ENCODE measurements around the gene GRAMD1B. TPM values are rescaled to one million over a fixed set of nuclear protein-coding genes. Genes with fewer than 3 reads are reported as not detected.

Gene GRAMD1B
- total RNA-seq, 1 experiment from 2014 or later, result 5.8 TPM

DNA sequence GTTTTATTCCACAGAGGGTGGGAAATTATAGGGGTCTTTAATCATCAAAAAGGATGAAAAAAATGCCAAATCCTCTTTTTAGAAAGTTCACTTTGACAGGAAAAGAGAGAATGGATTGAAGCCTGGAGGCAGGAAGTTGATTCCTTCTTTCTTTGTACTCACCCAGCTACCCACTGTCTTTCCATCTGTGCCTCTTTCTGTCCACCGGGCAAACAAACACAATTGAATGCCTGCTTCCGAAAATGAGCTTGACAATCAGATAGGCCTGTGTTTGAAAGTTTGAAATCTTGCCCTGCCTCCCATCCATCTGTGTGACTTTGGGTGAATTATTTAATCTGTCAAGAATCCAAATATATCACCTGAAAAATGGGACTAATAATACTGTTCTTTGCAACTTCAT lies 143.2 kb downstream of the GRAMD1B start:
- H2AFZ ChIP-seq, result no peak overlapping the region
- BruUV-seq (replicated peaks), result no TSS peak
- H3K27ac ChIP-seq, result no peak overlapping the region
- no peak overlapping the region for H3K4me2 ChIP-seq
- CTCF ChIA-PET, result interaction anchor here (0.7 to 1.1 kb wide), 3 partner anchors 91 to 500 kb away, joined by 3 to 11 read pairs (median 5); no protein-coding TSS in a partner anchor
- H3K4me3 ChIP-seq, result no peak overlapping the region
- DNase-seq, result no peak
- no peaks in the 10 kb centered on the region for H3K79me2 ChIP-seq (ENCODE audit: low read depth)
- POLR2A ChIA-PET (ENCODE audit: unreplicated experiment), result no interaction called here
- 0 out of 2 replicates have a peak, but pooled peaks cover 4% of the 10 kb centered on the region for H4K20me1 ChIP-seq (ENCODE audit: insufficient read depth)
- no peaks in the 10 kb centered on the region for H3K36me3 ChIP-seq (ENCODE audit: low read depth)
- H3F3A ChIP-seq (ENCODE audit: insufficient read depth, low read depth), result no peaks in the 10 kb centered on the region
- no peaks in the 10 kb centered on the region for H3K4me1 ChIP-seq (replicated peaks; ENCODE audit: insufficient read depth)
- TF ChIP-seq, protein P1, sequence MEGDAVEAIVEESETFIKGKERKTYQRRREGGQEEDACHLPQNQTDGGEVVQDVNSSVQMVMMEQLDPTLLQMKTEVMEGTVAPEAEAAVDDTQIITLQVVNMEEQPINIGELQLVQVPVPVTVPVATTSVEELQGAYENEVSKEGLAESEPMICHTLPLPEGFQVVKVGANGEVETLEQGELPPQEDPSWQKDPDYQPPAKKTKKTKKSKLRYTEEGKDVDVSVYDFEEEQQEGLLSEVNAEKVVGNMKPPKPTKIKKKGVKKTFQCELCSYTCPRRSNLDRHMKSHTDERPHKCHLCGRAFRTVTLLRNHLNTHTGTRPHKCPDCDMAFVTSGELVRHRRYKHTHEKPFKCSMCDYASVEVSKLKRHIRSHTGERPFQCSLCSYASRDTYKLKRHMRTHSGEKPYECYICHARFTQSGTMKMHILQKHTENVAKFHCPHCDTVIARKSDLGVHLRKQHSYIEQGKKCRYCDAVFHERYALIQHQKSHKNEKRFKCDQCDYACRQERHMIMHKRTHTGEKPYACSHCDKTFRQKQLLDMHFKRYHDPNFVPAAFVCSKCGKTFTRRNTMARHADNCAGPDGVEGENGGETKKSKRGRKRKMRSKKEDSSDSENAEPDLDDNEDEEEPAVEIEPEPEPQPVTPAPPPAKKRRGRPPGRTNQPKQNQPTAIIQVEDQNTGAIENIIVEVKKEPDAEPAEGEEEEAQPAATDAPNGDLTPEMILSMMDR (conservative IDR thresholded peaks at IDR 0.05), result no peak
- TF ChIP-seq EZH2 (IDR thresholded peaks at IDR 0.05; ENCODE audit: low read depth), result no peak
- intact Hi-C loops (cut with micrococcal nuclease; ENCODE audit: unreplicated experiment), result loop anchor here (10.0 kb wide), 1 partner anchor 268 kb away; no protein-coding TSS in a partner anchor
- H3K27me3 ChIP-seq (ENCODE audit: insufficient read depth, low read depth), result no peaks in the 10 kb centered on the region
- no peaks in the 10 kb centered on the region for H3K9me2 ChIP-seq (ENCODE audit: insufficient read depth)
- H3K9me3 ChIP-seq (ENCODE audit: insufficient read depth, low read depth), result no peaks in the 10 kb centered on the region

DNA sequence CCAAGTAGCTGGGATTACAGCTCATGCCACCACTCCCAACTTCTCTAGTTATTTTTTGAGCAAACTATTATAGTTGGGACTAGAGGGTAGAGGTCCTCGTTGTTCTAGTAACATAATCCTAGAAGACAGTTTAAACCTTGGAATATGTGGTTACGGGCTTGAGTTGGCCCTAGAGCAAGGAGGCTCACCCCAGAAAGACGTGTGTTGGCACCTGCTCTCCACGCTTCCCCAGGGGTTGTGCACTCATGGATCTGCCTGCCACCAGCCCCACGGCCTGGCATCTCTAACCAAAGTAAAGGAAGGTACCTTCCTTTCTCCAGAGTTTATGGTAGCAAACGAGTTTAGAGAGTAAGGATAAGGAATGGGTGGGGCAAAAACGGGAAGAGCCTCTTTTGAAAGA lies 145.4 kb downstream of the GRAMD1B start:
- H3K9me2 ChIP-seq (ENCODE audit: insufficient read depth), result no peaks in the 10 kb centered on the region
- BruUV-seq (replicated peaks), result no TSS peak
- ChIA-PET POLR2A (ENCODE audit: unreplicated experiment) (no interaction called here), CTCF (no interaction called here)
- DNase-seq, result no peak
- H3K4me3 ChIP-seq, result no peak overlapping the region
- H3F3A ChIP-seq (ENCODE audit: insufficient read depth, low read depth), result no peaks in the 10 kb centered on the region
- H3K36me3 ChIP-seq (ENCODE audit: low read depth), result no peaks in the 10 kb centered on the region
- H3K27me3 ChIP-seq (ENCODE audit: insufficient read depth, low read depth), result no peaks in the 10 kb centered on the region
- 0 out of 2 replicates have a peak, but pooled peaks cover 10% of the 10 kb centered on the region for H4K20me1 ChIP-seq (ENCODE audit: insufficient read depth)
- H3K4me2 ChIP-seq, result no peak overlapping the region
- H3K9me3 ChIP-seq (ENCODE audit: insufficient read depth, low read depth), result no peaks in the 10 kb centered on the region
- no peaks in the 10 kb centered on the region for H3K79me2 ChIP-seq (ENCODE audit: low read depth)
- H3K4me1 ChIP-seq (replicated peaks; ENCODE audit: insufficient read depth), result no peaks in the 10 kb centered on the region
- no peak overlapping the region for H2AFZ ChIP-seq
- intact Hi-C loops (cut with micrococcal nuclease; ENCODE audit: unreplicated experiment), result loop anchor here (5.0 to 10.0 kb wide), 2 partner anchors 271 to 313 kb away; no protein-coding TSS in a partner anchor
- no peak overlapping the region for H3K27ac ChIP-seq
- TF ChIP-seq, protein P1 (conservative IDR thresholded peaks at IDR 0.05), result no peak
- TF ChIP-seq EZH2 (IDR thresholded peaks at IDR 0.05; ENCODE audit: low read depth), result no peak

DNA sequence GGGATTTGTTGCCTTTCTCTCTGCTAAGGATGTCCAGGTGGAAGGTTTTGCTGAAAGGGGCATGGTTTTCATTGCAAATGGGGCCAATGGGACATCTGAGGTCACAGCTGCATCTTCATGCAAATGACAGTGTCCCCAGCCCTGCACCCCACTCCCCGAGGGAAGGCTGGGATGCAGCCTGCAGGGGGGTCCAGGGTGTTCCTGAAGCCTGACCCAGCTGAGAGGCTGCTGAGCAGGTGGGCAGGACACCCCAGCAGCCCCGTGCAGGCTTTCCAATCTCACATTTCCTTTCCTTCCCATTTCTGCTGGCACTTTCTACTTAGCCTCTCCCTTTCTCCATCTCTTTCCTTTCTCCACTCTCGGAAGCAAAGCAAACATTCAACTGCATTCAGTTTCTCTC lies 146.0 kb downstream of the GRAMD1B start:
- Histone ChIP-seq H3K27ac (no peak overlapping the region), H3K4me2 (no peak overlapping the region), H3K9me2 (ENCODE audit: insufficient read depth) (no peaks in the 10 kb centered on the region), H3K79me2 (ENCODE audit: low read depth) (no peaks in the 10 kb centered on the region), H3K4me1 (replicated peaks; ENCODE audit: insufficient read depth) (no peaks in the 10 kb centered on the region), H3K27me3 (ENCODE audit: insufficient read depth, low read depth) (no peaks in the 10 kb centered on the region), H4K20me1 (ENCODE audit: insufficient read depth) (peaks cover 13% of the 10 kb centered on the region; the same call in 1 of the 2 replicates), H3K36me3 (ENCODE audit: low read depth) (no peaks in the 10 kb centered on the region), H3F3A (ENCODE audit: insufficient read depth, low read depth) (no peaks in the 10 kb centered on the region), H3K4me3 (no peak overlapping the region), H3K9me3 (ENCODE audit: insufficient read depth, low read depth) (no peaks in the 10 kb centered on the region), H2AFZ (no peak overlapping the region)
- ChIA-PET CTCF (interaction anchor here (0.9 kb wide), 1 partner anchor 169 kb away, joined by 4 read pairs; no protein-coding TSS in a partner anchor), POLR2A (ENCODE audit: unreplicated experiment) (no interaction called here)
- intact Hi-C loops (cut with micrococcal nuclease; ENCODE audit: unreplicated experiment), result loop anchor here (5.0 to 10.0 kb wide), 2 partner anchors 271 to 314 kb away; no protein-coding TSS in a partner anchor
- no peak for DNase-seq
- no TSS peak for BruUV-seq (replicated peaks)
- TF ChIP-seq EZH2 (IDR thresholded peaks at IDR 0.05; ENCODE audit: low read depth), result no peak
- TF ChIP-seq, protein P1 (conservative IDR thresholded peaks at IDR 0.05), result no peak
